ENCODE data around the gene SCRT2. TPM values are rescaled to one million over a fixed set of nuclear protein-coding genes. Genes with fewer than 3 reads are reported as not detected.

SCRT2 gene
- total and polyA plus RNA-seq, 9 of the 15 experiments (the other 6 are each of a cell fraction or from before 2014, with no cell fraction given), result 0.04 to 0.75 (median 0.13) TPM; not detected in 2

DNA sequence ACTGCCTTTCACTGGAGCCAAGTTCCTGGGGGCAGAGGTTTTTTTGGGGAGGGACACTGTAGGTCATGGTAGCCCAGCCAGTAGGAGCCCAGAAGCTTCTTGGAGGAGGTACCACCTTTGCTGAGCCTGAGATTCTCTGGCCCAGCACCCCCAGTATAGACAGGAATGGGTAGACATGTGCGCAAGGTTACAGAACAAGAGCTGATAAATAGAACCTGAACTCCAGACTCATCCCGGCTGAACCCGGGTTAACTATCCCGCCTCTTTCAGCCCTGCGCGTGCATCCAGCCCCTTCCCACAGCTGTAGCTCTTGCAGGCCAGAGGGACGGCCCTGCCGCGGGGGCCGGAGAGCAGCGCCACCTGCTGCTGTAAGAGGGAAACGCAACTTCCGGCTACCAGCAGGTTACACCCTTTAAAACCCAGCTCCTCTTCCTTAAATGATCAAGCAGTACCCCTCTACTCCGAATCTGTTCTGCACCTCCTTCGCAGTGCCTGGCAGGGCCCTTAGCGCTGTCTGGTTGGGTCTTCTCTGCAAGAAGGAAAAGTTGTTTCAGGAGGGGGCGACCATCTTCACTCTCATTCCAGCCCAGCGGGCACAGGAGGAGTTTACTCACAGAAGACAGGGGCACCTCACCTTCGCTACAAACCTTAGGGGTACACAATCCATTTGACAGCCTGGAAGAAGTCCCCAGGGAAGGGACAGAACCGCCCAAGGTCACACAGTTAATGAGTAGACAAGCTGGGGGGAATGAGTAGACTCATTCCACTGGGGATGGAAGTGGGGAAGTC lies 30.1 kb downstream of the SCRT2 start (continued):
- TF ChIP-seq ZNF124 (CRISPR knock-in tag; IDR thresholded peaks at IDR 0.05), result no peak
- no peak for TF ChIP-seq BDP1 (IDR thresholded peaks at IDR 0.05; ENCODE audit: insufficient read depth, insufficient read length)
- TF ChIP-seq TBL1XR1 (IDR thresholded peaks at IDR 0.05; ENCODE audit: low read length in 2 of 2), result no peak
- no peak for TF ChIP-seq ARHGAP35 (IDR thresholded peaks at IDR 0.05; ENCODE audit: partially characterized antibody)
- no peak for TF ChIP-seq MTA2 (IDR thresholded peaks at IDR 0.05; ENCODE audit: low read depth)
- TF ChIP-seq ARID3B (CRISPR knock-in tag; IDR thresholded peaks at IDR 0.05; ENCODE audit: borderline replicate concordance), result no peak
- TF ChIP-seq POLR2AphosphoS2 (IDR thresholded peaks at IDR 0.05; ENCODE audit: low read length), result 0 out of 2 replicates have a peak, but pooled peaks have one; percentile 42
- TF ChIP-seq ZNF436 (CRISPR knock-in tag; IDR thresholded peaks at IDR 0.05), result no peak
- TF ChIP-seq SLC30A9 (CRISPR knock-in tag; IDR thresholded peaks at IDR 0.05), result no peak
- TF ChIP-seq ID3 (CRISPR knock-in tag; IDR thresholded peaks at IDR 0.05), result no peak
- 0 out of 2 replicates have a peak, but pooled peaks have one; percentile 24 for TF ChIP-seq ID3 (tag; IDR thresholded peaks at IDR 0.05)
- no peak for TF ChIP-seq MXI1 (IDR thresholded peaks at IDR 0.05; ENCODE audit: low read depth, low read length)
- no peak for TF ChIP-seq CEBPB (tag; IDR thresholded peaks at IDR 0.05)
- no peak for TF ChIP-seq KLF10 (CRISPR knock-in tag; IDR thresholded peaks at IDR 0.05)
- no peak for TF ChIP-seq HMGXB4 (CRISPR knock-in tag; IDR thresholded peaks at IDR 0.05)
- no peak for TF ChIP-seq RREB1 (CRISPR knock-in tag; IDR thresholded peaks at IDR 0.05)
- no peak for TF ChIP-seq TRIM24 (IDR thresholded peaks at IDR 0.05)
- no peak for TF ChIP-seq MAFK (IDR thresholded peaks at IDR 0.05; ENCODE audit: low read length)
- TF ChIP-seq STAG1 (CRISPR knock-in tag; IDR thresholded peaks at IDR 0.05; ENCODE audit: borderline replicate concordance), result peak; percentile 84

Measured in K562 (cell line).